CD4-positive, alpha-beta T cell treated with Interferon alpha-2 for 1 hour (primary cell): ENCODE data around the gene ANKRD44.

Experiments used
- DNase-seq, 2 donors: peaks; one replicate each; pipeline ENCODE4 v3.0.0-alpha.2; 2020 to 2022

The ANKRD44 gene

GRCh38 chr2:197137826-197138477 lies 172.6 kb downstream of the ANKRD44 start:
- peak in 1 of 2 donors; percentile 29 for DNase-seq

- no peak for DNase-seq
These were observed 173.3 kb downstream of the ANKRD44 start for GRCh38 chr2:197137231-197137630.

GRCh38 chr2:197136452-197136851 lies 174.1 kb downstream of the ANKRD44 start:
- DNase-seq = no peak

GRCh38 chr2:197135806-197136205 lies 174.8 kb downstream of the ANKRD44 start:
- no peak for DNase-seq

GRCh38 chr2:197134206-197134605 lies 176.4 kb downstream of the ANKRD44 start:
- DNase-seq = no peak

- DNase-seq = no peak
These were observed 179.1 kb downstream of the ANKRD44 start for GRCh38 chr2:197131558-197131855.

GRCh38 chr2:197130318-197130717 lies 180.3 kb downstream of the ANKRD44 start:
- peak in 1 of 2 donors; percentile 47 for DNase-seq

- DNase-seq = no peak
These were observed 181.7 kb downstream of the ANKRD44 start for GRCh38 chr2:197128897-197129296.

- DNase-seq = peak in 1 of 2 donors; percentile 26
These were observed 182.5 kb downstream of the ANKRD44 start for GRCh38 chr2:197128126-197128525.

- no peak for DNase-seq
These were observed 183.8 kb downstream of the ANKRD44 start for GRCh38 chr2:197126630-197127352.

- DNase-seq = no peak
These were observed 185.8 kb downstream of the ANKRD44 start for GRCh38 chr2:197124639-197125390.

- DNase-seq = no peak
These were observed 187.8 kb downstream of the ANKRD44 start for GRCh38 chr2:197122821-197123220.

- no peak for DNase-seq
These were observed 188.7 kb downstream of the ANKRD44 start for GRCh38 chr2:197121756-197122385.

- no peak for DNase-seq
These were observed 189.3 kb downstream of the ANKRD44 start for GRCh38 chr2:197121255-197121654.

GRCh38 chr2:197116306-197116879 lies 194.2 kb downstream of the ANKRD44 start:
- no peak for DNase-seq

GRCh38 chr2:197115325-197115724 lies 195.3 kb downstream of the ANKRD44 start:
- no peak for DNase-seq

- DNase-seq = peak in 1 of 2 donors; percentile 55
These were observed 197.3 kb downstream of the ANKRD44 start for GRCh38 chr2:197113275-197113711.

GRCh38 chr2:197109326-197109725 lies 201.3 kb downstream of the ANKRD44 start:
- DNase-seq = no peak

GRCh38 chr2:197108758-197109157 lies 201.8 kb downstream of the ANKRD44 start:
- no peak for DNase-seq

GRCh38 chr2:197107291-197108269 lies 203.0 kb downstream of the ANKRD44 start:
- DNase-seq = no peak

- DNase-seq = no peak
These were observed 207.2 kb downstream of the ANKRD44 start for GRCh38 chr2:197103363-197103762.

- no peak for DNase-seq
These were observed 208.3 kb downstream of the ANKRD44 start for GRCh38 chr2:197102231-197102630.
